Measurements from ENCODE around the gene SLC16A1.

- no peak for TF ChIP-seq POLR2A (IDR thresholded peaks at IDR 0.05)
- TF ChIP-seq, protein P1, sequence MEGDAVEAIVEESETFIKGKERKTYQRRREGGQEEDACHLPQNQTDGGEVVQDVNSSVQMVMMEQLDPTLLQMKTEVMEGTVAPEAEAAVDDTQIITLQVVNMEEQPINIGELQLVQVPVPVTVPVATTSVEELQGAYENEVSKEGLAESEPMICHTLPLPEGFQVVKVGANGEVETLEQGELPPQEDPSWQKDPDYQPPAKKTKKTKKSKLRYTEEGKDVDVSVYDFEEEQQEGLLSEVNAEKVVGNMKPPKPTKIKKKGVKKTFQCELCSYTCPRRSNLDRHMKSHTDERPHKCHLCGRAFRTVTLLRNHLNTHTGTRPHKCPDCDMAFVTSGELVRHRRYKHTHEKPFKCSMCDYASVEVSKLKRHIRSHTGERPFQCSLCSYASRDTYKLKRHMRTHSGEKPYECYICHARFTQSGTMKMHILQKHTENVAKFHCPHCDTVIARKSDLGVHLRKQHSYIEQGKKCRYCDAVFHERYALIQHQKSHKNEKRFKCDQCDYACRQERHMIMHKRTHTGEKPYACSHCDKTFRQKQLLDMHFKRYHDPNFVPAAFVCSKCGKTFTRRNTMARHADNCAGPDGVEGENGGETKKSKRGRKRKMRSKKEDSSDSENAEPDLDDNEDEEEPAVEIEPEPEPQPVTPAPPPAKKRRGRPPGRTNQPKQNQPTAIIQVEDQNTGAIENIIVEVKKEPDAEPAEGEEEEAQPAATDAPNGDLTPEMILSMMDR (IDR thresholded peaks at IDR 0.05) = no peak
These were observed 77.7 kb downstream of the SLC16A1 start for GRCh38 chr1:112878321-112878720.

Data from right lobe of liver (tissue), 4 donors.